ENCODE results near the gene RASAL1. TPM values are rescaled to one million over a fixed set of nuclear protein-coding genes. Genes with fewer than 3 reads are reported as not detected.

RASAL1 gene
- polyA plus RNA-seq, 1 donor (not counting 4 experiments of a cell fraction or from before 2014, with no cell fraction given): 0.05 TPM

- Histone ChIP-seq H3K9me1 (ENCODE audit: control insufficient read depth, extremely low read depth, insufficient read depth, low read length) (no peaks in the 10 kb centered on the region), H3K4me2 (ENCODE audit: control insufficient read depth, extremely low read depth, insufficient read depth, low read depth, low read length) (no peak overlapping the region), H3K4me1 (ENCODE audit: control insufficient read depth, extremely low read depth, insufficient read depth, low read length) (no peaks in the 10 kb centered on the region), H3K4me3 (ENCODE audit: control insufficient read depth in 2 of 3, extremely low read depth in 1 of 3, insufficient read depth in 2 of 3, low read depth in 1 of 3, low read length in 3 of 3) (no peak overlapping the region), H3K36me3 (ENCODE audit: control insufficient read depth in 2 of 2, extremely low read depth in 1 of 2, insufficient read depth in 2 of 2, low read length in 2 of 2) (no peaks in the 10 kb centered on the region), H3K27me3 (ENCODE audit: control insufficient read depth, extremely low read depth, insufficient read depth, low read length) (peaks cover 18% of the 10 kb centered on the region), H2AFZ (ENCODE audit: control insufficient read depth, low read length) (no peak overlapping the region), H4K20me1 (ENCODE audit: control insufficient read depth, extremely low read depth, insufficient read depth, low read length) (no peaks in the 10 kb centered on the region), H3K27ac (ENCODE audit: control insufficient read depth, insufficient read depth, low read length) (no peak overlapping the region), H3K9me3 (ENCODE audit: control insufficient read depth, low read depth, low read length) (no peaks in the 10 kb centered on the region), H3K9ac (ENCODE audit: control insufficient read depth, extremely low read depth, insufficient read depth, low read length) (no peak overlapping the region), H3K79me2 (ENCODE audit: control insufficient read depth, insufficient read depth, low read length) (no peaks in the 10 kb centered on the region)
- dilution Hi-C loops (cut with MboI; ENCODE audit: extremely low pct_ligation_motif_present, low sequenced_read_pairs): loop anchor here (25.0 kb wide), 1 partner anchor 91 kb away; no protein-coding TSS in a partner anchor
- TF ChIP-seq CTCF (optimal IDR thresholded peaks at IDR 0.05 in 1 of 3, IDR thresholded peaks at IDR 0.05 in 1 of 3, conservative IDR thresholded peaks at IDR 0.05 in 1 of 3; ENCODE audit: extremely low read depth in 1 of 3, insufficient read depth in 2 of 3, low read length in 3 of 3) (no peak), EZH2 (IDR thresholded peaks at IDR 0.05; ENCODE audit: low read length) (no peak)
- DNase-seq (ENCODE audit: low read depth, low spot score) (no peak), FAIRE-seq (no peak)
Measured at GRCh38 chr12:113071135-113072112, 64.1 kb downstream of the RASAL1 start.

GRCh38 chr12:113070117-113070906 is 65.2 kb downstream of the RASAL1 start:
- Histone ChIP-seq H3K9ac (ENCODE audit: control insufficient read depth, extremely low read depth, insufficient read depth, low read length) (no peak overlapping the region), H3K36me3 (ENCODE audit: control insufficient read depth in 2 of 2, extremely low read depth in 1 of 2, insufficient read depth in 2 of 2, low read length in 2 of 2) (no peaks in the 10 kb centered on the region), H3K4me3 (ENCODE audit: control insufficient read depth in 2 of 3, extremely low read depth in 1 of 3, insufficient read depth in 2 of 3, low read depth in 1 of 3, low read length in 3 of 3) (no peak overlapping the region), H3K27me3 (ENCODE audit: control insufficient read depth, extremely low read depth, insufficient read depth, low read length) (peaks cover 18% of the 10 kb centered on the region), H3K4me2 (ENCODE audit: control insufficient read depth, extremely low read depth, insufficient read depth, low read depth, low read length) (no peak overlapping the region), H3K79me2 (ENCODE audit: control insufficient read depth, insufficient read depth, low read length) (no peaks in the 10 kb centered on the region), H2AFZ (ENCODE audit: control insufficient read depth, low read length) (no peak overlapping the region), H3K9me1 (ENCODE audit: control insufficient read depth, extremely low read depth, insufficient read depth, low read length) (no peaks in the 10 kb centered on the region), H3K4me1 (ENCODE audit: control insufficient read depth, extremely low read depth, insufficient read depth, low read length) (no peaks in the 10 kb centered on the region), H3K27ac (ENCODE audit: control insufficient read depth, insufficient read depth, low read length) (no peak overlapping the region), H3K9me3 (ENCODE audit: control insufficient read depth, low read depth, low read length) (no peaks in the 10 kb centered on the region), H4K20me1 (ENCODE audit: control insufficient read depth, extremely low read depth, insufficient read depth, low read length) (no peaks in the 10 kb centered on the region)
- dilution Hi-C loops (cut with MboI; ENCODE audit: extremely low pct_ligation_motif_present, low sequenced_read_pairs): loop anchor here (25.0 kb wide), 1 partner anchor 92 kb away; no protein-coding TSS in a partner anchor
- DNase-seq (ENCODE audit: low read depth, low spot score): no peak
- FAIRE-seq: no peak
- no peak for TF ChIP-seq CTCF (optimal IDR thresholded peaks at IDR 0.05 in 1 of 3, IDR thresholded peaks at IDR 0.05 in 1 of 3, conservative IDR thresholded peaks at IDR 0.05 in 1 of 3; ENCODE audit: extremely low read depth in 1 of 3, insufficient read depth in 2 of 3, low read length in 3 of 3)
- no peak for TF ChIP-seq EZH2 (IDR thresholded peaks at IDR 0.05; ENCODE audit: low read length)

Data from keratinocyte (primary cell).